Ascending aorta (tissue), 2 donors: Measurements from ENCODE around the gene OSM. TPM values are rescaled to one million over a fixed set of nuclear protein-coding genes. Genes with fewer than 3 reads are reported as not detected.

ENCODE experiments used
- DNase-seq, 2 donors: peaks; one replicate each; pipeline ENCODE4 v3.0.0-alpha.2; 2019; ENCODE audit warnings: low spot score in 2 of 2
- H3K27ac ChIP-seq, 2 donors: fragments of 200-600 bp; sonication (generic); one replicate each; pipeline ENCODE4 v1.5.1; 2016 to 2017; ENCODE audit warnings: mild to moderate bottlenecking in 1 of 2
- H3K27me3 ChIP-seq: fragments of 200-600 bp; sonication (generic); one replicate; pipeline ENCODE4 v1.5.1; 2017
- H3K36me3 ChIP-seq, 2 donors: fragments of 200-600 bp; sonication (generic); one replicate each; pipeline ENCODE4 v1.5.1; 2016
- H3K4me1 ChIP-seq, 2 donors: fragments of 200-600 bp; sonication (generic); one replicate each; pipeline ENCODE4 v1.5.1; 2016 to 2017; ENCODE audit warnings: mild to moderate bottlenecking in 1 of 2
- H3K4me3 ChIP-seq, 2 donors: fragments of 200-600 bp; sonication (generic); one replicate each; pipeline ENCODE4 v1.5.1; 2016 to 2017; ENCODE audit warnings: mild to moderate bottlenecking in 1 of 2
- H3K9me3 ChIP-seq, 2 donors: fragments of 200-600 bp; sonication (generic); one replicate each; pipeline ENCODE4 v1.5.1; 2016
- CTCF ChIP-seq, 3 experiments: fragments of 200-600 bp in 2 of 3; fragments of 450-650 bp in 1 of 3; sonication (generic) in 2 of 3; IDR thresholded peaks; one replicate each; pipeline ENCODE4 v1.5.1; 2016 to 2019; ENCODE audit warnings: antibody characterized with exemption in 3 of 3, mild to moderate bottlenecking in 1 of 3, moderate library complexity in 1 of 3
- intact Hi-C: fragments of 100-400 bp; cut with DNase I; formaldehyde crosslinking; loops from one replicate; pipeline ENCODE4 v1.15.1; 2023
- total RNA-seq: library from RNA; depleted of rRNA; stranded (reverse); fragments of >200 nt; gene quantifications from one replicate; pipeline ENCODE4 v1.1.0, GENCODE V29; 2016

The OSM gene
- total RNA-seq, 1 donor from 2014 or later, result not detected

- intact Hi-C loops, result loop anchor here (10.0 kb wide), 1 partner anchor 55 kb away; no protein-coding TSS in a partner anchor
- Histone ChIP-seq H3K4me3 (no peak overlapping the region), H3K9me3 (no peaks in the 10 kb centered on the region), H3K27ac (no peak overlapping the region), H3K36me3 (no peaks in the 10 kb centered on the region), H3K27me3 (no peaks in the 10 kb centered on the region), H3K4me1 (no peaks in the 10 kb centered on the region)
- no peak for DNase-seq
- TF ChIP-seq CTCF (IDR thresholded peaks at IDR 0.05), result no peak
Measured at GRCh38 chr22:30239488-30240405, 26.9 kb downstream of the OSM start.

DNA sequence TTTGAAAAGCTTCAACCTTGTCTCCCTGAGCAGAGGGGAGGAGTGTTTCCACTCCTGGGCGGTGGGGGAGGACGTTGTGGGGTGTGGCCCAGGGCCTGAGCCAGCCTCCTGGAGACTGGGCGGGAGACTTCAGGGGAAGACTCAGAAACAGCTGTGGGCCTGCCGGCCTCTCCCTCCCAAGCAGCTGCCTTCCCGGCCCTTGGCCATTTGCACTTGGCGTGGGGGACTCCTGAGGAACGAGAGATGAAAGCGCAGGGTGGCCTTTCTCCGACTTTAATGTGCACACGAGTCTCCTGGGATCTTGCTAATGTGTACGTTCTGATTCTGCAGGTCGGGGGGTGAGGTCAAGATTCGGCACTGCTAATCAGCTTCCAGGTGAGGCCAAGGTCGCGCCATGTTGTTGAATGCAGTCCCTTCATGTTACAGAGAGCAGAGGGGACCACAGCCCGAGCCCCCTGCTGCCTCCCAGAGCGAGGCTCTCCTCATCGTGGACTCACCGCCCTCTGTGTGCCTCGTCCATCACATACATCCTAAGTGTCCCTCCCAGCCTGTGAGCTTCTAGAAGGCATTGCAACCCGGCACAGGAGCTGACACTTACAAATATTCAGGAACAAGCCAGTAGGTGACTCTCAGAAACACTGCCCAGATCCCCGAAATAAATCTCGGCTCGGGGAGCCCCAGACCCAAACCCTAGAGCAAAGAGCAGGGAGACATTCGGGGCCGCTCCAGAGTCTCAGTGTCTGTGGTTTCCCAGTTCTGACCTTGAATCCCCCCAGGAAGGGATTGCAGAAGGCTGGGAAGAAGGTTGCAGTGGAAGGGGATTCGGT, 27.8 kb downstream of the OSM start:
- H3K9me3 ChIP-seq, result no peaks in the 10 kb centered on the region
- no peaks in the 10 kb centered on the region for H3K27me3 ChIP-seq
- no peaks in the 10 kb centered on the region for H3K36me3 ChIP-seq
- no peak for DNase-seq
- no peaks in the 10 kb centered on the region for H3K4me1 ChIP-seq
- TF ChIP-seq CTCF (IDR thresholded peaks at IDR 0.05), result no peak
- intact Hi-C loops, result loop anchor here (10.0 kb wide), 1 partner anchor 54 kb away; no protein-coding TSS in a partner anchor
- H3K4me3 ChIP-seq, result no peak overlapping the region
- no peak overlapping the region for H3K27ac ChIP-seq

DNA sequence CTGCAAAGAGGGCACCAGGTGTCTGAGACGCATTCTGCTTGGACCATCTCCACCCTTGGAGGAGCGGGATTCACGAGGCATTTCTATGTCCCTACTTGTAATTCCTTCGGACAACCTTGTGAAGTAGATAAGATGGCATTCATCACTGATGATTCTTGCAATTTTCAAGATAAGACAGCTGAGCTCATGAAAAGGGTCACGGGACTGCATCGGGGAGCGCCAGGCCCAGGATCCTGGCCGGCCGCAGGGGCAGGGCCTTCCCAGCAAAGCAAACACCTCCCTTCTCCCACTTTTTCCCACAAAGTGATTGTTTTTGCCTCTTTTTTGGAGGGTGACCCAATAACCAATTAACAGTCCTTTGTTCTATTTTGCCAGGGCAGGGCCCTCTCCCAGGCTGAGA, 28.5 kb downstream of the OSM start:
- no peak for DNase-seq
- Histone ChIP-seq H3K27ac (no peak overlapping the region), H3K9me3 (no peaks in the 10 kb centered on the region), H3K4me3 (no peak overlapping the region), H3K36me3 (no peaks in the 10 kb centered on the region), H3K27me3 (no peaks in the 10 kb centered on the region), H3K4me1 (no peaks in the 10 kb centered on the region)
- intact Hi-C loops, result loop anchor here (10.0 kb wide), 1 partner anchor 53 kb away; no protein-coding TSS in a partner anchor
- TF ChIP-seq CTCF (IDR thresholded peaks at IDR 0.05), result no peak

DNA sequence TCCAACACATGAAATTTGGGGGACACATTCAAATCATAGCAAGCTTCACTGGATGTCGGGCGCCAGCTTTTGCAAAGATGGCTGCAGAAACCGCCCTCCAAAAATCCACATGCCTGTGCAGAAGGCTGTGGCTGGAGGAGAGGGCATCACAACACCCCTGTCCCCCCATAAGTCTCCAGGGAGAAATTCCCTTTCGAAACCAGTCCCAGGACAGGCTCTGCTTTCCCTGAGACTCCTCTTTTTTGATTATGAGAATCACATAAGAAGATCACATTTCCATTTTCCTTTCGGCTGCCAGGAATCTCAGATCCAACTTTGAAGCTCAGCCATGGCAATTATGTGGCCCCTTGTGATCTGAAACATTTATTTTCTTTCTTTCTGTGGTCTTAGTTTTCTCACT, 29.8 kb downstream of the OSM start:
- no peaks in the 10 kb centered on the region for H3K9me3 ChIP-seq
- DNase-seq, result no peak
- no peak overlapping the region for H3K27ac ChIP-seq
- no peaks in the 10 kb centered on the region for H3K36me3 ChIP-seq
- H3K4me3 ChIP-seq, result no peak overlapping the region
- no peaks in the 10 kb centered on the region for H3K4me1 ChIP-seq
- no peaks in the 10 kb centered on the region for H3K27me3 ChIP-seq
- TF ChIP-seq CTCF (IDR thresholded peaks at IDR 0.05), result no peak
- intact Hi-C loops, result loop anchor here (10.0 kb wide), 1 partner anchor 52 kb away; no protein-coding TSS in a partner anchor

GRCh38 chr22:30235687-30236170, 30.9 kb downstream of the OSM start:
- intact Hi-C loops, result loop anchor here (10.0 kb wide), 1 partner anchor 51 kb away; no protein-coding TSS in a partner anchor
- no peak overlapping the region for H3K4me3 ChIP-seq
- no peak for DNase-seq
- H3K27me3 ChIP-seq, result no peaks in the 10 kb centered on the region
- no peak for TF ChIP-seq CTCF (IDR thresholded peaks at IDR 0.05)
- no peaks in the 10 kb centered on the region for H3K36me3 ChIP-seq
- no peaks in the 10 kb centered on the region for H3K9me3 ChIP-seq
- H3K27ac ChIP-seq, result no peak overlapping the region
- H3K4me1 ChIP-seq, result no peaks in the 10 kb centered on the region
